ENCODE results near the gene MAP2K5. TPM values are rescaled to one million over a fixed set of nuclear protein-coding genes. Genes with fewer than 3 reads are reported as not detected.

Gene MAP2K5
- total RNA-seq, 1 donor from 2014 or later: 3.5 TPM

DNA sequence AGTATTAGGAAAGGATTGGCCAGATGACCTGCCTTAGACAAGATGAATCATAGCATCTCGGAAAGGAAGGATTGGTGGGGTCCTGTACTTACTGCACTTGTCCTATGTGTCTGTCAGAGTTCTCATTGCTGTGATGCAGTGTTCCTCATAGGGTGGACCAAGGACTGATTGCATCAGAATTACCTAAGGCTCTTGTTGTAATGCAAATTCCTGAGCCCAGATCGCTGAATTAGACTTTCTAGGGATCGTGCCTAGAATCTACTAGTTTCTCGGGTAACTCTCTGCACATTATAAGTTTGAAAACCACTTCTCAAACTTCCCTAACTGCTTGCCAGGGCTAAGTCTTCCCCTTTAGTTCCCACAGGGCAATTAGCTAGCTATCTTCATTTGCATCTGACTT is 207.9 kb downstream of the MAP2K5 start:
- DNase-seq (ENCODE audit: low read depth in 2 of 2): no peak

DNA sequence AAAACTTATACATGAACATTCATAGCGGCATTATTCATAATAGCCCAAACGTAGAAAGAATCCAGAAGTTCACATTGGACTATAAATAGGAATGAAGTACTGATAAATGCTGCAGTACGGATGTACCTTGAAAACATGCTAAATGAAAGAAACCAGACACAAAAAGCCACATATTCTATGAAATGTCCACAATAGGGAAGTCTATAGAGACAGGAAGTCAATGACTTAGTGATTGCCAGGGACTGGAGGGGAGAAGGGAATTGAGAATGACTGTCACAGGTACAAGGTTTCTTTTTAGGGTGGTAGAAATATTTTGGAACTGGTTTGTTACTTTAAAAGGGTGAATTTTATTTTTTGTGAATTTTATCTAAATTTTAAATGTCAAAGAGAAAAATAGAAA is 211.4 kb downstream of the MAP2K5 start:
- no peak for DNase-seq (ENCODE audit: low read depth in 2 of 2)

DNA sequence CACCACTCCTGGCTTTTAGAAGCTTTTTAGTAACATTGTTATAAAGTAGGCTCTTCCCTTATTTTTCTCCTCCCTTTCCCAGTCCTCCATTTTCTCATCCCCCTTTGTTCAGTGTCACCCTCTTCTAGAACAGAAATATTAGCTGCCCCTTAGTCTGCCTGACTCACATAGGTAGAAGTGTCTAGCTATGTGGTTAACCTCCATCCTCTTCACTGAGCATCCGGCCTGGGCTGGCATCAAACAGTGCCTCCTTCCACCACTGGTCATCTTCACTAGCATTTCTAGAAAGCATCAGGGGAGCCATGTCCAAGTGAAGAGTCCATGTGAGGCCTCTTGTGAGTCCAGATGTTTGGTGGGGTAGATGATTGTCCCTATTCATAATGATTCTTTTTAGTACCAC is 212.8 kb downstream of the MAP2K5 start:
- DNase-seq (ENCODE audit: low read depth in 2 of 2): no peak

DNA sequence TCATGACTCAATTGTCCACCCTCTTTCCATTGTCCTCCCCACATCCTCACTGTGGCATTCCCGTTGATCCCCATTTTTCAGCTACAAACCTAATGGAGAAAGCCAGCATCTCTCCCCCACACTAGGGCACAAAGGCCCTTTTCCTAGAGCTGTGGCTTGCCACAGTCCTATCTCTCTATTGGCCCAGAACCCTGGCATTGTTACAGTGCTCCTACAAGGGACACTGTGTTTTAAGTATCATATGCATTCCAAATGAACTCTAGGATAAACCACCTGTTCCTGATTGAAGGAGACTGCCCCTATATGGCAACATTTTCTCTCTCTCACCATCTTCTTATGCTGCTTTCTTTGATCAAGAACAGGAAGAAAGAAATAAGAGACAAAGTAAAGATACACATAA is 213.4 kb downstream of the MAP2K5 start:
- no peak for DNase-seq (ENCODE audit: low read depth in 2 of 2)

DNA sequence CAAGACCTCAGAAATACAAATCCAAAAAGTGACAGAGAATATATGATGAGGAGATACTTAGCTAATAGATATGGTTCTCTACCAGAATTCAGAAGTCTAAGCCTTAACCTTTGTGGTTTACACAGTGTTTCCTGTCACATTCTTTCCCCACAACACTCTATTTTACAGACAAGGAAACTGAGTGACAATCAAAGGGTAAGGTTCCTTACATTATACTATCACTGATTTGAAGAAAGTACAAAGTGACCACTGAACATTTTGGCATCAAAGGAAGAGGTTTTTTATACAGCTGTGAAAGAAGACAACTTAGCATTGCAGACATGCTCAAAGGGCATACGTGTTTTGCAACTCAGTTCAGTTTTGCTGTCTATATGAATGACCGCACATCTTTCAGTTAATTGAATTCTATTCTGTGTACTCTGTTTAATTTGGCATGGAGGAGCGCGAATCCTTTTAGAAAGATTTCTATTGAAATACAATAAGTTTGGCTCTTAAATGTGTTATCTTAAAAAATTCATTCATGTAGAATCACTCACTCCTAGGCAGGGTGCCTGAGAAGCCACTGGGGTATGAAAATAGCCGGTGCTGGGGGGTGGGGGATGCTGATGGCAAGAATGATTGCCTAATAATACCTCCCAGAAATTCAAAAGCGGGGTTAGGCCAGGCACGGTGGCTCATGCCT is 216.3 kb downstream of the MAP2K5 start:
- DNase-seq (ENCODE audit: low read depth in 2 of 2): no peak

DNA sequence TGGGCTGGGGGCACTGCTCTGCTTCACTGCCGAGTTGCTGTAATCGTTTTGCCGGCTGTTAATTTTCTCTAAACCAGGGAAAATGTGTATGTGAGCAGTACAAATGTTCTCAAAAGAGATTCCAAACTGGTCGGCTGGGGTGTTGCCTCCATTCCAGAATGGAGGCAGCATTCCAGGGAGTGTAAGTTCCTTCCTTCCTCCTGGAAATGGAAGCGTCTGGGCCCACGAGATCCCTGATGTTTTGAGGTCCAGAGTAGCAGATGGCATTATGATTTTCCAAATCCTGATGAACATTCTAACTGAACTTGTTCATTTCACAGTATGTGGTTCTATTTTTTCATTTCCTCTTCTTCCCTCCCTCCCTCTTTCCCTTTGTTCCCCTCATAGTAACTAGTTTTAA is 218.4 kb downstream of the MAP2K5 start:
- DNase-seq (ENCODE audit: low read depth in 2 of 2): peak in 1 of 2 donors; percentile 25

DNA sequence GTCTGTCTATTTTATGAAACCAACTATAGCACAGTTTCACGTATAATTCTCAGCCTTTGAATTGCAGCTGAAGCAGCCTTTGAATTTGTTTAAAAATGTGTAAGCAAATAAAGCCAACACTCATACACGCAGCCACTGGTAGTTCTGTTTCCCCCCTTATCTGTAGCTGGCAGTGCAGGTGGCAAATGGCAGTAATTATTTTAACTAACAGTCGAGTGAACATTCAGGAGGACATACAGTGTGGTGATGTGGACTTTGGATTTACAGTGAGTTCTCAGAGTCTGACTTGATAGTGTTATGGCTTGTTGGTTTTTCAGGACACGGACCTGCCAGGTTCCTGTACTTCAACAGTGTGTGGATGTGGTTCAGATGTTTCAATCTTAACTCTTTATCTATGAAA is 218.8 kb downstream of the MAP2K5 start:
- no peak for DNase-seq (ENCODE audit: low read depth in 2 of 2)

DNA sequence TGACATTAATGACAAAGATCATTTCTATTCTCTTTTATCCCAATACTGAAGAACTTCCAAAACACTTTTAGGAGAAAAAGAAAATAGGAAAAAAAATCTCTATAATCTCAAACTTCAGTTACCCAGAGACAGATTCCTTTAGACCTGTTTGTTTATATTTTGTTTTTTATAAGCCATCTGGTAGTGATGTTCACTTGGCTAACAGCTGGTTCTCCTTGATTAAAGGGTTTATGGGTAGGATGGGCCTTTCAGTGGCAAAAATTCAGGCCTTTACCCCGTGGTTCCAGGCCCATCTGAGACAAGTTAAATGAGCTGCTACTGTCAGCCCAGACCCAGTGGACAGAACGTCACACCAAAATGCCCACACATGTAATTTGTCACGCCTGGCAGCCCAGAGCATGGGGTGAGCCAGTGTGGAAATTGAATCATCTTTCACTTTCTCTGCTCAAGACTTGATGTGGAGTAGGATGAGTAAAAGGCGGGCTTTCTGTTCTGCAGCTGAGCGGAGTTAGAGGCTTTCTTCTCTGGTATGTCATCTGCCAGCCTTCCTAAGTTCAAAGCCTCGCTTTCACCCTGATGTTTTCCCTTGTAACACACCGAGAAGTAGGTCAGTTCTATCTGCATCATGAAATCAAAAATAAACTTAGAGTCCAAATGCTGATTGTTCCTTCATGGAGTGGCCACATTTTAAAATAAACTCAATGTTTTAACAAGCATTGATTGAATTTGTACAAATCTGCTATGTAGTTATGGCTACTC is 220.3 kb downstream of the MAP2K5 start:
- no peak for DNase-seq (ENCODE audit: low read depth in 2 of 2)

DNA sequence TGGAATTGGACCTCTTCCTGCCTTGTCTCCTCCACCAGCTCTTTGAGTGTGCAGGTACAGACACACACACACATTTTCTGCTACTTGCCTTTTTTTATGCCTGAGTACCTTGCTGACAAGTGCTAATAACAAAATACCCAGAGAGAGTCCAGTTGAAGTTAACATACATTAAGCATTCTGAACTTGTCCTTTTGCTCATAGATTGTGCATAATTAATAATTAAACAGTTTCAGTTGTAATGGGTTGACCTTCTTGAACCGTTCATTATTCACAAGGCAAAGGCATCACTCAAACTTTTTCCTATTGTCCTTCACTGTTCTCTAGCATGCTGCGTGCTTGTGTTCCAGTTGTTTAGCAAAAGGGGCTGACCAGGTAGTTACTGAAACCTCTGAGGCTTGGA is 223.2 kb downstream of the MAP2K5 start:
- DNase-seq (ENCODE audit: low read depth in 2 of 2): no peak

DNA sequence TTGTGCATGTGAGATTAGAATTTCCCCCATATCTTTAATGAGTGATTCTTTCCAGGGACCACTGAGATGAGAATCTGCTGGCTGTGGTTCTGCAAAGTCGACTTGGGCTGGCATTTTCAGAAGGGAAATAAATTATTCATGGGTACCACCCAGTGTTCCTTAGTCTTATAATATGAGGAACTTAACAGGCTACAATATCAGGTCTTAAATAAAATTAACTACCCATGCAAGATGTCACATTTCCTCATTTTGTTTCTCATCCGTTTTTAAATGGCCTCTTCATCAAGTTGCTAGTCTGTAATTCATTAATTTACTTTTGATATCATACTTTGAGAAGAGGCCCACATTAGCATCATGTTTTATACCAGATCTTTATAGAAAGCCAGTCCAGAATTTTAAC is 224.5 kb downstream of the MAP2K5 start:
- no peak for DNase-seq (ENCODE audit: low read depth in 2 of 2)

DNA sequence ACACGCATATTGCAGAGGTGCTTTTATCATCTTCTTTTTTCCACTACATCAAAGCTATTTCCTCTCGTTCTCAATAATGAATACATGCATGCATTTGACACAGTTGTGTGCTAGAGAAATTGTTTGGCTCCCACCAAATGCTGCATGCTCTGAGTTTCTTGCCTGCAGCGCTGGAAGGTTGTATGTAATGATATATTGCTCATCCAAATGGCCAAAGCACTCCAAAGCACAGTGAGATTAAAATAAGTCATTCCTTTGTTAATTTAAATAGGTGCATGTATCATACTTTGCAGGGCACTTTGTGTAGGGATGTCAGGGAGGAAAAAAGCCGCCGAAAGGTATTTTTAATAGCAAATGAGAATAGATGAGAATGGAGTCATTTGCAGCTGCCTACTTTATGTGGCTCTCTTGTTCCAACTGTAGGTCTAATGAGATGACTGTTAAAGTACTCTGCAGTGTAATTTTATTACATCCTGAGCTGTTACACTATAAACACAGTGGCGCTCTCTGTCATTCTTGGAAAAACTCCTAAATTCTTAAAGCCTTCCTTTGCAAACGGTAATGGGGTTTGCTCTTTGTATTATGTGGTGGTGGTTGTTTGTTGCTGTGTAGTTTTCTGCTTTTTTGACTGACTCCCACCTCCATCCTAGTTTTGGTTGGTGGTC is 225.9 kb downstream of the MAP2K5 start:
- DNase-seq (ENCODE audit: low read depth in 2 of 2): no peak

DNA sequence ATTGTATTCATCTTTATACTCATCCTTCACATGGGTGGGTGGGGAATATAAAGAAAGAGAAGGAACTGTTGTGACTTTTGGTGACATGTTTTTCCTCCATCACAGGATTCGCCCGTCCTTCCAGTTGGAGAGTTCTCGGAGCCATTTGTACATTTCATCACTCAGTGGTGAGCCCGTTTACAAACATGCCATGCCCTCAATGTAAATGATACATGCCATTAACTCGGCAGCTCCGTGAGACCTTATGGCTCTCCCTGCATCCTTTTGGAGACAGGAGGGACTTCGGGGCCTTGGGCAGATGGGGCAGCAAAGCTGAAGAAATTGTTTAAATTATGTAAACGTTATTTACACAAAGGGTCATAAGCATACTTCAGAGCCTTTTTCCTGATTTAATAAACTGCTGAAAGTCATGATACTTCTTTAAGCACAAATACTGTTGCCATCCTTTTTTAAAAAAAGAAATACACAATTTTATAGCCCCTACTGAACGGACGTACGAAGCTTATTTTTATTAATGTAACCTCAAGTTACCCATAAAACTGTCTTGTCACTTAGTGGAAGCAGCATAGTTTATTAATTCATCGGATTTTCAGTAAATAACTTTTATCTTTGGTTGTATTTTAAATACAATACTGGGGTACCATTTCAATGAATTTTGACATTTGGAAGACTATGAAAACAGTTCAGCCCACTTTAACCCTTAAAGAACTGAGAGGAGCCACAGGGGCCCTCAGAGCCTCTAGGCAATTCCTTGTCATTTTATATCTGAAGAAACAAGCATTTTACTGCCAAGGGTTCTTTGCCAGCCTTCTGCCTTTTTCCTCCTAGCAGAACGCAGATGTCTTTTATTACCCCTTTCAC is 227.2 kb downstream of the MAP2K5 start:
- DNase-seq (ENCODE audit: low read depth in 2 of 2): no peak

DNA sequence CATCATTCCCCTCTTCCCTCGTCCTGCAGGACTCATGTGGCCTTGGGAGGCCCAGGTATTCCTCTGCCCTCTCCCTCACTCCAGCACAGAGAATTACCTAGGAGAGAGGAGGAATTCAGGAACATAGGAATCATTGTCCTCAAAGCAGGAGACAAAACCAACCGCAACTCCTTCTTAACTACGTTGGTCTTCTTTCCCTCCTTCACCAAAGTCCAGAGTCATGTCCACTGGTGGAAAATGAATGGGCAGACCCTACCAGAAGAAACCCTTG is 227.8 kb downstream of the MAP2K5 start:
- DNase-seq (ENCODE audit: low read depth in 2 of 2): no peak

DNA sequence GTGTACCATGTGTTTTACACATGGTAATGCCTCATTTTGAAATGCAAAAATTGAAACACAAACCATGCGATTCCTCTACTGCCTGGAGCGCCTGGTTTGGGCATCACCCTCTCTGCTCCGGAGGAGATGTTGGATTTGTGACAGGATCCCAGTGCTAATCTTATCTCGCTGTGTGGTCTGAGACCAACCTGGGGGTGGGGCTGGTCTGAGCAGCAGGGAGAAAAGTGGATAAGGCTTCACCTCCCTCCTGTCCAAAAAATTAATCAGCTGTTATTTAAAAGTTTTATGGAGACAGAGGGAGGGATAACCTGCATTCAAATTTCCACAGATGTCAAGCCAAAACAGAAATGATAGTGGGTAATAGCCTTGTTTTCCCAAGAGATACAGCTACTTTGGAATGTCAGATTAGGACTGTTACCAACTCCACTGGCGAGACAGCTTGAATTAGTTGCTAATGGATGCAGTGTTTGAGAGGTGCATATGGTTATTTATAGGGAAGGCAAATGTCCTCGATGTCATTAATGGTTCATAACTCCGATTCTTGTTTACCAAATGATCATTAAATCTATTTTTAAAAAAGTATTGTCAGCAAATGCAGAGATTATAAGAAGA is 228.8 kb downstream of the MAP2K5 start:
- DNase-seq (ENCODE audit: low read depth in 2 of 2): no peak

DNA sequence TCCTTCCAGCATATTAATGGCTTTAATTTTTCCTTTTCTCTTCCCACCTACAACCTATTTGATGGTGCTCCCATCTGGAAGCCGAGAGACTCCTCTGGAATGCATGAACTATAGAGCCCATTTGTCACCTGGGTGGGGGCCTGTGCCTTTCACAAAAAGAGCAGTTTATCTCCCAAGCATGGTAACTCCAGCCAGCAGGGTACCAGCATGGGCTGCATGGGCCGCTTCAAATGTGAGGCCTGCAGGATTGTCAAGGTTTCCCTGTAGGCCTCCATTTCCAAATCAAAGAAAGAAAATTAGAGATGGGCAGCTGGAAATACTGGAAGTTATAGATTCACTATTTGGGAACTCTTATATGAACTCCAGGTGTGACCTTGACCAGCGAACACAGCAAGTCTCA is 232.1 kb downstream of the MAP2K5 start:
- no peak for DNase-seq (ENCODE audit: low read depth in 2 of 2)

DNA sequence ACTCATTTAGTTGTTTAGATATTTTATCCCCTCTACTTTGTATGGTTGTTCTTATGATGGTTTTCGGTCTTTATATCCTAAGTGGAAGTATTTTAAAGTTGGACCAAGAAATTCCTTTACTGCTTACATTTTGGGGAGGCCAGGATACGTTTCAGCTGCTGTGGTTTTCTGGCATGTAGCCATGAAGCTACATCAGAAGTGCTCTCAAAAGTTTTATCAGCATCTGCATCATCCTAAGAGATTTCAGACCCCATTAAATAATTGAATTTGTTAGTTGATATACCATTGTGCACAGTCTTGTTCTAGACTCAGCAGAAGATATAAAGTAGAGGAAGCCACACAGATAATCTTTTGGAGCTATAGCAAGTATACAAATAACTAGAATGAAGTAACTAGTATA is 232.7 kb downstream of the MAP2K5 start:
- no peak for DNase-seq (ENCODE audit: low read depth in 2 of 2)

DNA sequence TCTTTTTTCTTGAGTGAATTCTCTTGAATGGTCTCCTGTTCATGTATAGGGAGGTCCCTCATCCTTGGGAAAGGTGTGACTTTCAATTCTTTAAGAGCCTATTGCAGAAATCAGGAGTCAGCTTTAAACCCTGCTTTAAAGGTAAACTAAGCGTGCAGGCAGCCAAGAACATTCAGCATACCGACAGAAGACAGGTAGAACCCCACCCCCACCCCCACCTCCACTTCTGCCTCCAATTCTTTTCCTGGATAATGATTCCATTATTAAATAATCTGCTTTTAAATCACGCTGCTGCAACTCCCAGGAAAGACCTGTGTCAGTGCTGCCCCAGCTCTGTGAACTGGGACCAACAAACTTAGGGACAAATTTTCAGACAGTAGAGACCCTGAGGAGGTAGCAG is 233.5 kb downstream of the MAP2K5 start:
- no peak for DNase-seq (ENCODE audit: low read depth in 2 of 2)

DNA sequence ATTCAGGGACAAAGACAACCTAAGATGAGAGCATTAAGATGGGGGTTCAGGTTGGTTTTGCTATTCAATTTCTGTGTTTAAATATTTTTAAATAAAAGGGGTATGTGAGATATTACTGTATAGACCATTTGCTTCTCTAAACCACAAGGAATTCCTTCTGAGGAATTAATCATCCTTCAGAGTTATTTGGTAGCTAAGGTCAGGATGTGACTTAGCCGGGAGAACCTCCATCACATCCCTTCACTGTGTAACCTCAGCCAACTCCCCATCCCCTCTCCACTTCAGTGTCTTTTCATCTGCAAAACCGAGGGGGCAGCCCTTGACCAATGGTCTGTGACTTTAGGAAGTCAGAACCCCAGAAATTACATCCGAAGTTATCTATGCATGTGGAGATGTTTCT is 234.1 kb downstream of the MAP2K5 start:
- DNase-seq (ENCODE audit: low read depth in 2 of 2): no peak

DNA sequence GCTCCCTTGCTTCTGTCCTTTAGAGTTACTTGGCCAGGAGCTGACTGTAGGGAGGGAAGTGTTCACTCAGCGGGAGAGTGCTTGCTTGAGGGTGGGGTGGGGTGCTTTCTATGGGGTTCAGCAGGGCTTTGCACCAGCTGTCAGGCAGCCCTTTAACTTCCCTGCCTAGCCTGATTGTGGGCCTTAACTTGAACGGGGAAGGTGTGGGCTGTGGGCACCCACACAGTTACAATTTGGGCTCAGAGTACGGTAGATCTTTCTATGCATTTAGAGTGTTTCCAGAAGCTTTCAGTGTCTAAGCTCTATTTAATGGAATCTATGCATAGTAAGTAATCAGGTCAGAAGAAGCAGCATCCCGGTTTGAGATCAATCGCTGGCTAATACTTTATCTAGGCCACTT is 234.6 kb downstream of the MAP2K5 start:
- no peak for DNase-seq (ENCODE audit: low read depth in 2 of 2)

DNA sequence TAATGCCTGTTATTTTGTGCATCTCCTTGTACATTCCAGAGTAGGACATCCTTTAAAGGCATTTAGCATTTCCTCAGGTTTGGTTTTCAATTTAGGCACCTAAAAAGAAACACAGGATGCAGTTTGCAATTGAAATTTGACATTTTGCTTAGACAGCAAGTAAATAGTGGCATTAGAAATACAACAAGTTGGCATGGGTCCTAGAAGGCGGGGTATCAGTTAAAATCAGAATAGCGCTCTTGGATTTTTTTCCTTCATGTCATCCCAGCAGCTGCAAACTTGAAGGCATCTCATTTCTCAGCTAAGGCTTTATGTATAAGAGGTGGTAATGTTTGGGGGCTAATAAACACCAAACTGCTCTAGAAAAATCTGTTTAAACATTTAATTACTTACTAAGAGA is 235.3 kb downstream of the MAP2K5 start:
- no peak for DNase-seq (ENCODE audit: low read depth in 2 of 2)

DNA sequence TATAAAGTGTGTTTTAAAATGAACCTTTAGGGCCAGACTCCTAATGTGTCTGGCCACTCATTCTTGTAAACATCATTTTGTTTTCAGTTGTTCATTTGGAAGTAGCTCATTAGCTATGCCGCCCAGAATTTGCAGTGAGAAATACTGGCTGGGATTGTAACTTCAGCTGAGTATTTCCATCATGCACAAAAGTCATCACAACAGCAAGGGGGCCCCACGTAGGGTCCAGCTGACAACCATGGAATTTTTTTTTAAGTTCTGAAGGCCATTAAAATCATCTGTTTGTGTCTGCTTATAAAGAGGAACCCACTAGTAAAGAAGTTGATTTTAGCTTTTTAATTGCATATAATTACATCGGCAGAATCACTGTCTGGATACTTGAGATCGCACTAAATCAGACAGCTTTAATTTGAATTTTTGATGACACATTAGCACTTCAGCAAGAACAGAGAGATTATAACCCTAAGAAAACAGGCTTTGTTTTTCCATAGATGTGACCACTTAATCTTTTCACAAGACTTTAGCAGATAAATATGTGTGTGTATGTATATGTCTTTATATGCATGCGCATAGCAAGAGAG is 236.6 kb downstream of the MAP2K5 start:
- DNase-seq (ENCODE audit: low read depth in 2 of 2): no peak
